Uterus (tissue), 2 donors: ENCODE data around the gene IRX5.

Source experiments
- CTCF ChIP-seq, 4 experiments: fragments of 200-600 bp in 2 of 4; fragments of 450-650 bp in 2 of 4; sonication (generic) in 2 of 4; IDR thresholded peaks; one replicate each; pipeline ENCODE4 v1.5.1; 2016 to 2019; ENCODE audit warnings: antibody characterized with exemption in 4 of 4, mild to moderate bottlenecking in 2 of 4, moderate library complexity in 1 of 4
- POLR2A ChIP-seq, 2 donors: fragments of 450-650 bp; IDR thresholded peaks; one replicate each; pipeline ENCODE4 v1.6.1; 2016; ENCODE audit warnings: antibody characterized with exemption in 2 of 2, mild to moderate bottlenecking in 1 of 2, moderate library complexity in 1 of 2

- TF ChIP-seq CTCF (IDR thresholded peaks at IDR 0.05): no peak
- TF ChIP-seq POLR2A (IDR thresholded peaks at IDR 0.05): no peak
Observed at GRCh38 chr16:54944002-54944401, 13.3 kb downstream of the IRX5 start.
